K562 (cell line): ENCODE data around the gene AK5. TPM values are rescaled to one million over a fixed set of nuclear protein-coding genes. Genes with fewer than 3 reads are reported as not detected.

ENCODE experiments used
- ATAC-seq: fragments of 200-7000 bp; cut with Tn5 transposase; 3 replicates; pipeline ENCODE4 v1.9.1; 2020; ENCODE audit warnings: moderate library complexity
- BruUV-seq: library from RNA; stranded (reverse); fragments of 400-500 nt; replicated peaks from 2 replicates; lab custom pipeline; 2021; lab: Mats Ljungman, UMichigan
- CTCF ChIA-PET: fragments of 300-600 bp; formaldehyde crosslinking; extraction: SDS; loops from one replicate; lab custom pipeline; 2021; ENCODE audit warnings: low intra/inter-chr PET ratio; lab: Yijun Ruan, JAX
- POLR2A ChIA-PET: fragments of 300-600, 350-650 bp; sonication (Branson Sonifier 250); formaldehyde crosslinking; extraction: SDS; loops from one replicate; lab custom pipeline; 2021; ENCODE audit warnings: antibody characterized with exemption, inconsistent platforms; lab: Yijun Ruan, JAX
- DNase-seq, 4 experiments: peaks; one replicate each; pipeline versions ENCODE4 v3.0.0 to v3.0.0-alpha.2; 2011 to 2018; ENCODE audit warnings: low spot score in 3 of 4, mixed read lengths in 3 of 4; ENCODE audit errors: extremely low read depth in 1 of 4
- FAIRE-seq: peaks from 2 replicates; lab custom pipeline; 2011; peaks lifted over from hg19 to GRCh38; lab: Jason Lieb, UNC
- H2AFZ ChIP-seq: 2 replicates; pipeline ENCODE4 v1.6.0; 2011; ENCODE audit warnings: low read depth, low read length, control low read depth, inconsistent platforms
- H3K27ac ChIP-seq: fragments of 200-600 bp; 3 replicates; pipeline ENCODE4 v1.8.0; 2011; ENCODE audit warnings: low read depth, mild to moderate bottlenecking, control low read depth, inconsistent platforms, low read length, moderate library complexity, mixed read lengths; ENCODE audit errors: extremely low read depth
- H3K27me3 ChIP-seq, 2 experiments: fragments of 300-600 bp in 1 of 2; 2 replicates in 1 of 2; 3 replicates in 1 of 2; pipeline versions ENCODE4 v1.6.0 to v1.8.0; 2011; ENCODE audit warnings: inconsistent platforms in 2 of 2, low read length in 2 of 2, mild to moderate bottlenecking in 1 of 2, mixed read lengths in 1 of 2, moderate library complexity in 1 of 2; ENCODE audit not compliant: control insufficient read depth in 2 of 2, insufficient read depth in 2 of 2
- H3K36me3 ChIP-seq: fragments of 300-600 bp; 3 replicates; pipeline ENCODE4 v1.8.0; 2011; ENCODE audit warnings: mild to moderate bottlenecking, low read length, inconsistent platforms; ENCODE audit not compliant: control insufficient read depth, insufficient read depth
- H3K4me1 ChIP-seq, 2 experiments: fragments of 200-600 bp in 1 of 2; replicated peaks in 1 of 2; 2 replicates in 1 of 2; 3 replicates in 1 of 2; pipeline versions ENCODE4 v1.5.1 to v1.8.0; 2011; ENCODE audit warnings: inconsistent platforms in 2 of 2, low read length in 2 of 2, mild to moderate bottlenecking in 1 of 2, mixed read lengths in 1 of 2, moderate library complexity in 1 of 2; ENCODE audit not compliant: control insufficient read depth in 2 of 2, insufficient read depth in 2 of 2
- H3K4me2 ChIP-seq: 2 replicates; pipeline ENCODE4 v1.6.1; 2011; ENCODE audit warnings: low read length, control low read depth, inconsistent platforms, mixed read lengths; ENCODE audit not compliant: insufficient read depth
- H3K4me3 ChIP-seq: fragments of 200-600 bp; sonication (generic), shearing (Covaris generic); 2 replicates; pipeline ENCODE4 v1.5.1; 2016; ENCODE audit warnings: control low read depth, inconsistent platforms
- H3K79me2 ChIP-seq: fragments of 200-600 bp; 3 replicates; pipeline ENCODE4 v1.8.0; 2011; ENCODE audit warnings: low read length, inconsistent platforms; ENCODE audit not compliant: control insufficient read depth, insufficient read depth
- H3K9ac ChIP-seq, 2 experiments: 2 replicates each; pipeline versions ENCODE4 v1.6.0 to v1.6.1; 2011; ENCODE audit warnings: low read depth in 2 of 2, low read length in 2 of 2, control low read depth in 1 of 2, inconsistent platforms in 1 of 2, mild to moderate bottlenecking in 1 of 2, mixed read lengths in 1 of 2; ENCODE audit not compliant: insufficient read depth in 1 of 2
- H3K9me1 ChIP-seq: one replicate; pipeline ENCODE4 v1.6.0; 2011; ENCODE audit warnings: inconsistent platforms, mild to moderate bottlenecking, low read length, moderate library complexity; ENCODE audit not compliant: control insufficient read depth, insufficient read depth
- H3K9me3 ChIP-seq: replicated peaks from 2 replicates; pipeline ENCODE4 v1.5.1; 2011; ENCODE audit warnings: low read depth, low read length, inconsistent platforms; ENCODE audit not compliant: control insufficient read depth, insufficient read depth
- H4K20me1 ChIP-seq: replicated peaks from 2 replicates; pipeline ENCODE4 v1.6.1; 2011; ENCODE audit warnings: low read length, inconsistent platforms, mixed read lengths; ENCODE audit not compliant: control insufficient read depth, insufficient read depth
- BRF1 ChIP-seq: IDR thresholded peaks from 3 replicates; pipeline ENCODE4 v1.6.1; 2011; ENCODE audit warnings: borderline replicate concordance, mild to moderate bottlenecking; ENCODE audit not compliant: insufficient read length; ENCODE audit errors: extremely low read depth
- CREM ChIP-seq: IDR thresholded peaks from 2 replicates; pipeline ENCODE4 v1.6.1; 2014; ENCODE audit warnings: antibody characterized with exemption, low read depth
- MYBL2 ChIP-seq, 2 experiments: fragments of 450-650 bp in 1 of 2; sonication (generic) in 1 of 2; formaldehyde crosslinking in 1 of 2; IDR thresholded peaks; 2 replicates each; pipeline versions ENCODE4 v1.6.1 to v1.8.1; 2017 to 2022; ENCODE audit warnings: borderline replicate concordance in 1 of 2, inconsistent platforms in 1 of 2, low read depth in 1 of 2, mild to moderate bottlenecking in 1 of 2, missing genetic modification reagents in 1 of 2, moderate library complexity in 1 of 2
- RAD21 ChIP-seq, 2 experiments: fragments of 250-450 bp in 1 of 2; fragments of 450-650 bp in 1 of 2; sonication (Bioruptor Pico) in 1 of 2; formaldehyde crosslinking in 1 of 2; IDR thresholded peaks in 1 of 2; conservative IDR thresholded peaks in 1 of 2; 2 replicates each; pipeline versions ENCODE4 v1.4.0 to v1.8.0; 2020 to 2022; ENCODE audit warnings: mild to moderate bottlenecking in 2 of 2, moderate library complexity in 1 of 2
- REST ChIP-seq, 2 experiments: fragments of 450-650 bp; formaldehyde crosslinking in 1 of 2; IDR thresholded peaks; 2 replicates each; pipeline versions ENCODE4 v1.4.0 to v1.6.1; 2014 to 2020; ENCODE audit warnings: mild to moderate bottlenecking in 2 of 2, borderline replicate concordance in 1 of 2, low read depth in 1 of 2
- TFAP4 ChIP-seq: sonication (generic); formaldehyde crosslinking; IDR thresholded peaks from 2 replicates; pipeline ENCODE4 v1.8.0; 2022; ENCODE audit warnings: missing genetic modification reagents, mild to moderate bottlenecking, moderate library complexity, borderline replicate concordance
- ZNF134 ChIP-seq: fragments of 250-450 bp; sonication (Bioruptor Pico); conservative IDR thresholded peaks from 2 replicates; pipeline ENCODE4 v1.4.0; 2020
- ZNF354B ChIP-seq: fragments of 250-450 bp; sonication (Bioruptor Pico); IDR thresholded peaks from 2 replicates; pipeline ENCODE4 v1.4.0; 2020
- WGBS: fragments of 100-300 bp; shearing (Covaris generic); methylation state at CpG from one replicate; pipeline ENCODE4 v1.1.6; 2016; ENCODE audit warnings: low coverage, mixed read lengths; ENCODE audit not compliant: insufficient coverage; ENCODE audit errors: missing lambda C conversion rate; 5-methylcytosine and 5-hydroxymethylcytosine counted together
- in situ Hi-C: fragments of 300-500 bp; cut with MboI; formaldehyde crosslinking; loops from 4 replicates; pipeline ENCODE4 v1.15.0; 2018; ENCODE audit warnings: inconsistent platforms, mixed read lengths
- intact Hi-C: fragments of 100-400 bp; cut with micrococcal nuclease; formaldehyde crosslinking; loops from 2 replicates; pipeline ENCODE4 v1.14.2; 2022
- polyA plus RNA-seq, 8 experiments: library from polyadenylated mRNA; depleted of rRNA in 4 of 8; stranded (reverse) in 5 of 8; unstranded in 3 of 8; fragments of >200 nt; fragmentation: Nextera tagmentation in 2 of 8; fragmentation: Illumina TruSeq in 1 of 8; extraction: Ambion mirVana in 2 of 8; extraction: Trizol in 1 of 8; gene quantifications; 2 replicates each; pipeline versions ENCODE4 v1.2.1 to v1.2.3, GENCODE V29; 2011 to 2014; ENCODE audit warnings: inconsistent platforms in 1 of 8, missing spikeins in 1 of 8
- total RNA-seq, 7 experiments: library from RNA; depleted of rRNA in 6 of 7; stranded (reverse); fragments of >200 nt in 6 of 7; fragmentation: Illumina TruSeq in 2 of 7; extraction: Trizol in 2 of 7; gene quantifications; 2 replicates each; pipeline versions ENCODE4 v1.2.1 to v1.2.3, GENCODE V29; 2011 to 2021; ENCODE audit warnings: low replicate concordance in 1 of 7

The AK5 gene
- total and polyA plus RNA-seq, 9 of the 15 experiments (the other 6 are each of a cell fraction or from before 2014, with no cell fraction given), result 0.06 TPM; not detected in 8

GRCh38 chr1:77514921-77515776 lies 233.3 kb downstream of the AK5 start:
- H4K20me1 ChIP-seq, result no peaks in the 10 kb centered on the region
- FAIRE-seq (no peak), ATAC-seq (peak; percentile 94), DNase-seq (peak in 1 of 4 experiments; percentile 23)
- POLR2A ChIA-PET, result no interaction called here
- intact Hi-C loops, result loop anchor here (10.0 kb wide), 1 partner anchor 600 kb away; no protein-coding TSS in a partner anchor
- H3K79me2 ChIP-seq, result no peaks in the 10 kb centered on the region
- H3K27ac ChIP-seq, result no peak overlapping the region
- peaks cover 3% of the 10 kb centered on the region for H3K9me1 ChIP-seq
- H3K36me3 ChIP-seq, result no peaks in the 10 kb centered on the region
- WGBS, result 2% methylated on average over 10 of the region's 10 CpGs
- H2AFZ ChIP-seq, result no peak overlapping the region
- BruUV-seq, result no TSS peak
- H3K27me3 ChIP-seq, result peaks cover 3 to 27% of the 10 kb centered on the region in 2 experiments; a peak in 2 of 5 replicates
- H3K4me2 ChIP-seq, result no peak overlapping the region
- CTCF ChIA-PET, result no interaction called here
- H3K4me3 ChIP-seq, result no peak overlapping the region
- no peak overlapping the region for H3K9ac ChIP-seq
- H3K4me1 ChIP-seq, result no peaks in the 10 kb centered on the region
- in situ Hi-C loops, result no loop called here
- no peaks in the 10 kb centered on the region for H3K9me3 ChIP-seq
- TF ChIP-seq BRF1, result no peak
- TF ChIP-seq ZNF354B (CRISPR knock-in tag), result no peak
- TF ChIP-seq ZNF134, result no peak
- TF ChIP-seq RAD21 (CRISPR knock-in tag; conservative IDR thresholded peaks at IDR 0.05 in 1 of 2, IDR thresholded peaks at IDR 0.05 in 1 of 2), result peak in 1 of 2 experiments; percentile 44; a peak in 2 of 4 replicates
- no peak for TF ChIP-seq MYBL2 (IDR thresholded peaks at IDR 0.05; ENCODE audit: low read depth)
- no peak for TF ChIP-seq MYBL2 (CRISPR knock-in tag; IDR thresholded peaks at IDR 0.05; ENCODE audit: borderline replicate concordance)
- TF ChIP-seq REST (IDR thresholded peaks at IDR 0.05; ENCODE audit: borderline replicate concordance), result peak; percentile 21; the same call in 1 of the 2 replicates
- TF ChIP-seq REST (CRISPR knock-in tag; IDR thresholded peaks at IDR 0.05; ENCODE audit: low read depth), result no peak
- TF ChIP-seq TFAP4, result 0 out of 2 replicates have a peak, but pooled peaks have one; percentile 22
- no peak for TF ChIP-seq CREM
